K562 (cell line): Measurements from ENCODE around the gene ANKMY2.

ENCODE experiments used
- NCOA1 ChIP-seq: fragments of 450-650 bp; IDR thresholded peaks from 2 replicates; pipeline ENCODE4 v1.6.1; 2016; ENCODE audit warnings: low read depth
- NCOA4 ChIP-seq: fragments of 450-650 bp; IDR thresholded peaks from 2 replicates; pipeline ENCODE4 v1.6.1; 2018; ENCODE audit warnings: mild to moderate bottlenecking; ENCODE audit not compliant: partially characterized antibody
- NFATC3 ChIP-seq: fragments of 450-650 bp; IDR thresholded peaks from 2 replicates; pipeline ENCODE4 v1.6.1; 2017; ENCODE audit warnings: mild to moderate bottlenecking
- PHB2 ChIP-seq: fragments of 450-650 bp; IDR thresholded peaks from 2 replicates; pipeline ENCODE4 v1.6.1; 2017; ENCODE audit warnings: low read depth
- ZNF583 ChIP-seq: fragments of 250-450 bp; sonication (Bioruptor Pico); IDR thresholded peaks from 2 replicates; pipeline ENCODE4 v1.4.0; 2020
- ZZZ3 ChIP-seq: fragments of 450-650 bp; IDR thresholded peaks from 2 replicates; pipeline ENCODE4 v1.6.1; 2016; ENCODE audit warnings: antibody characterized with exemption, mild to moderate bottlenecking, moderate library complexity

GRCh38 chr7:16598015-16598414, 47.5 kb downstream of the ANKMY2 start:
- no peak for TF ChIP-seq ZZZ3
- no peak for TF ChIP-seq NFATC3
- TF ChIP-seq ZNF583, result no peak
- no peak for TF ChIP-seq PHB2
- TF ChIP-seq NCOA1, result no peak
- TF ChIP-seq NCOA4, result no peak
